ENCODE data around the gene ROPN1L.

The ROPN1L gene

DNA sequence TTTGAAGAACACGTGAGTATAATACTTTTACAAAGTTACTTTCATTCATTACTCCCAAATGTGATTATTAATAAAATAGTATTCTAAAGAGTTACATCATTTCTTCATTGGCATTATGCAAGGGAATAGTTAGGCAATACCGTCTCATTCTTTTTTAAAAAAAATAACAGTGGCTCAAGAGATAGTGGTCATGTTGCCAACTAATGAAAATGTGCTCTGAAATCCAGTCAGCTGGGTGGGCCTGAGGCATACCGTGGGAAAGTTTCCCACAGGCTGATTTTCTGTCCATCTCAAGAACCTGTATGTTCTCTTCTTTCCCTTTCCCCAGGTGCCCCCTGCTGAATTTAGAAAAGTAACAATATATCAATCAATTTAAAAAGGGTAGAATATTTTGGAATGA lies 40.8 kb upstream of the ROPN1L start:
- intact Hi-C loops (cut with DNase I; ENCODE audit: low total_unique reads), result no loop called here
- peaks cover 49 to 51% (median 50%) of the 10 kb centered on the region in 3 donors for H3K36me3 ChIP-seq
- no peak overlapping the region for H3K4me3 ChIP-seq
- H3K27ac ChIP-seq, result peak overlapping the region; percentile 13 to 32
- TF ChIP-seq, protein P1, sequence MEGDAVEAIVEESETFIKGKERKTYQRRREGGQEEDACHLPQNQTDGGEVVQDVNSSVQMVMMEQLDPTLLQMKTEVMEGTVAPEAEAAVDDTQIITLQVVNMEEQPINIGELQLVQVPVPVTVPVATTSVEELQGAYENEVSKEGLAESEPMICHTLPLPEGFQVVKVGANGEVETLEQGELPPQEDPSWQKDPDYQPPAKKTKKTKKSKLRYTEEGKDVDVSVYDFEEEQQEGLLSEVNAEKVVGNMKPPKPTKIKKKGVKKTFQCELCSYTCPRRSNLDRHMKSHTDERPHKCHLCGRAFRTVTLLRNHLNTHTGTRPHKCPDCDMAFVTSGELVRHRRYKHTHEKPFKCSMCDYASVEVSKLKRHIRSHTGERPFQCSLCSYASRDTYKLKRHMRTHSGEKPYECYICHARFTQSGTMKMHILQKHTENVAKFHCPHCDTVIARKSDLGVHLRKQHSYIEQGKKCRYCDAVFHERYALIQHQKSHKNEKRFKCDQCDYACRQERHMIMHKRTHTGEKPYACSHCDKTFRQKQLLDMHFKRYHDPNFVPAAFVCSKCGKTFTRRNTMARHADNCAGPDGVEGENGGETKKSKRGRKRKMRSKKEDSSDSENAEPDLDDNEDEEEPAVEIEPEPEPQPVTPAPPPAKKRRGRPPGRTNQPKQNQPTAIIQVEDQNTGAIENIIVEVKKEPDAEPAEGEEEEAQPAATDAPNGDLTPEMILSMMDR (IDR thresholded peaks at IDR 0.05), result no peak
- peak in 1 of 2 donors; percentile 30 for DNase-seq
- peaks cover 0 to 16% (median 2%) of the 10 kb centered on the region in 4 donors for H3K4me1 ChIP-seq
- H3K27me3 ChIP-seq, result no peaks in the 10 kb centered on the region
- H3K9me3 ChIP-seq, result no peaks in the 10 kb centered on the region

DNA sequence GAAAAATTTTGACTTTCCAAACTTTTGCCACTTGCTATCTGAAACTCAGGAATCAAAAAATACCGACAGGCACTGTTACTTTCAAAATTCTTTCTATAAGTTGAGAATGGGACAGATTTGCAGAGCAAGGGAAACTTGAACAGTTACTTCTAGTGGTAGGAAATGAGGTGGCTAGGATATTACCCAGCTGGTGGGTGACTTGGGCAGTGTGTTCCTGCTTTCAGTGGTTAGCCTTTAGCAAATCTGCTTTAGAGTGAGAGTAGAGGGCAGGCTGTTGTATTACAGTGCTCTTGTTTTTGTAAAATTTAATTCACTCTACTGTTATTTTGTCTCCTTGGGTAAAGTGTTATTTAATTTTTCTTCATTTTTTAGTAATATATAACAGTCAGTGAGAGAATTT lies 40.2 kb upstream of the ROPN1L start:
- peaks cover 51 to 55% (median 53%) of the 10 kb centered on the region in 3 donors for H3K36me3 ChIP-seq

GRCh38 chr5:10403829-10404228 lies 37.9 kb upstream of the ROPN1L start:
- Histone ChIP-seq H3K4me1 (peaks cover 0 to 16% (median 2%) of the 10 kb centered on the region in 4 donors), H3K4me3 (no peak overlapping the region), H3K36me3 (peaks cover 62 to 69% (median 68%) of the 10 kb centered on the region in 3 donors), H3K27me3 (no peaks in the 10 kb centered on the region), H3K27ac (no peak overlapping the region), H3K9me3 (no peaks in the 10 kb centered on the region)
- intact Hi-C loops (cut with DNase I; ENCODE audit: low total_unique reads), result no loop called here
- TF ChIP-seq, protein P1 (IDR thresholded peaks at IDR 0.05), result no peak
- no peak for DNase-seq

More for the DNA sequence above, 40.2 kb upstream of the ROPN1L start:
- Histone ChIP-seq H3K4me3 (no peak overlapping the region), H3K4me1 (peaks cover 0 to 16% (median 2%) of the 10 kb centered on the region in 4 donors), H3K27me3 (no peaks in the 10 kb centered on the region), H3K27ac (peak overlapping the region; percentile 13 to 32), H3K9me3 (no peaks in the 10 kb centered on the region)
- DNase-seq, result no peak
- intact Hi-C loops (cut with DNase I; ENCODE audit: low total_unique reads), result no loop called here
- TF ChIP-seq, protein P1 (IDR thresholded peaks at IDR 0.05), result no peak

DNA sequence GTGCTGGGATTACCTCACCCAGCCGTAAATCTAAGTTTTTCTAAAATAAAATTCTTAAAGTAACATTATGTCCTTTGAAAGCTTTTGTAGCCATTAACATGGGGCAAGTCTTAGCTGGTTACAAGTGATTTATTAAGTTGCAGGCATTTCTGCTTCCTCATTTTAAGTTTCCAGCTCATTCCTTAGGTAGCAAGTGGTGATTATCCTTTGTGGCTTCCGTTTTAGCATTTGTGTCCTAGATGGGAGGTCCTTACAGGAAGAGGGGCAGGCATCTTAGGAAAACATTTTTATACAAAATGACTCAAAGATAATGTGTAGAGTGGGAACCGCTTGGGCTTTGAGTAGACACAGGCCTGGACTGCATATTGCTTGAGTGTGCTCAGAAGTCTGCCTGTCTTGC lies 35.0 kb upstream of the ROPN1L start:
- peaks cover 86 to 92% (median 88%) of the 10 kb centered on the region in 3 donors for H3K36me3 ChIP-seq
- no peak for DNase-seq
- no peaks in the 10 kb centered on the region for H3K27me3 ChIP-seq
- H3K27ac ChIP-seq, result no peak overlapping the region
- no peaks in the 10 kb centered on the region for H3K4me1 ChIP-seq
- H3K4me3 ChIP-seq, result no peak overlapping the region
- H3K9me3 ChIP-seq, result no peaks in the 10 kb centered on the region
- TF ChIP-seq, protein P1 (IDR thresholded peaks at IDR 0.05), result no peak
- intact Hi-C loops (cut with DNase I; ENCODE audit: low total_unique reads), result no loop called here

DNA sequence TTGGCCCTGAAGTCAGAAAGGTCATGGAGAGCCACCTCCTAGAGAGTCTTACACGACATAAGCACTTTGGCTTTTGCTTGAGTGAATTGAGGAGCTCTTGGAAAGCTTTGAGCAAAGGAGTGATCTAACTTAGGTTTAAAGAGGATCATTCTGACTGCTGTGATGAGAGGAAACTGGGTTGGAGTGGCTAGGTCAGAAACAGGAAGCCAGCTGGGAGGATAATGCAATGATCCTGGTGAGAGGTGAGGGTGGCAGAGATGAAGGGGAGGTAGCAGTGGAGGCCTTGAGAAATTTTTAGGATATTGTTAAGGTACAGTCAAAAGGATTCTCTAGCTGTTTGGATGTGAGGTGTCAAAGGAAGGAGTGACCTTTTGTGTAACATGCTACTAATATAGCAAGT lies 32.2 kb upstream of the ROPN1L start:
- TF ChIP-seq, protein P1 (IDR thresholded peaks at IDR 0.05), result no peak
- no peaks in the 10 kb centered on the region for H3K9me3 ChIP-seq
- H3K27ac ChIP-seq, result no peak overlapping the region
- peaks cover 83 to 100% (median 93%) of the 10 kb centered on the region in 3 donors for H3K36me3 ChIP-seq
- DNase-seq, result no peak
- H3K27me3 ChIP-seq, result no peaks in the 10 kb centered on the region
- no peaks in the 10 kb centered on the region for H3K4me1 ChIP-seq
- no peak overlapping the region for H3K4me3 ChIP-seq
- intact Hi-C loops (cut with DNase I; ENCODE audit: low total_unique reads), result no loop called here

- intact Hi-C loops (cut with DNase I; ENCODE audit: low total_unique reads), result no loop called here
- Histone ChIP-seq H3K27ac (no peak overlapping the region), H3K4me3 (no peak overlapping the region), H3K36me3 (peaks cover 78 to 100% (median 96%) of the 10 kb centered on the region in 3 donors), H3K27me3 (no peaks in the 10 kb centered on the region), H3K9me3 (no peaks in the 10 kb centered on the region), H3K4me1 (no peaks in the 10 kb centered on the region)
- TF ChIP-seq, protein P1 (IDR thresholded peaks at IDR 0.05), result no peak
- no peak for DNase-seq
Observed at GRCh38 chr5:10410662-10411061, 31.0 kb upstream of the ROPN1L start.

Measured in tibial artery (tissue), 4 donors.